ENCODE data around the gene DNAAF2. TPM values are rescaled to one million over a fixed set of nuclear protein-coding genes. Genes with fewer than 3 reads are reported as not detected.

DNAAF2 gene
- total and polyA plus RNA-seq, 2 of the 8 experiments (the other 6 are each of a cell fraction or from before 2014, with no cell fraction given) = 12.2 to 30.0 TPM

DNA sequence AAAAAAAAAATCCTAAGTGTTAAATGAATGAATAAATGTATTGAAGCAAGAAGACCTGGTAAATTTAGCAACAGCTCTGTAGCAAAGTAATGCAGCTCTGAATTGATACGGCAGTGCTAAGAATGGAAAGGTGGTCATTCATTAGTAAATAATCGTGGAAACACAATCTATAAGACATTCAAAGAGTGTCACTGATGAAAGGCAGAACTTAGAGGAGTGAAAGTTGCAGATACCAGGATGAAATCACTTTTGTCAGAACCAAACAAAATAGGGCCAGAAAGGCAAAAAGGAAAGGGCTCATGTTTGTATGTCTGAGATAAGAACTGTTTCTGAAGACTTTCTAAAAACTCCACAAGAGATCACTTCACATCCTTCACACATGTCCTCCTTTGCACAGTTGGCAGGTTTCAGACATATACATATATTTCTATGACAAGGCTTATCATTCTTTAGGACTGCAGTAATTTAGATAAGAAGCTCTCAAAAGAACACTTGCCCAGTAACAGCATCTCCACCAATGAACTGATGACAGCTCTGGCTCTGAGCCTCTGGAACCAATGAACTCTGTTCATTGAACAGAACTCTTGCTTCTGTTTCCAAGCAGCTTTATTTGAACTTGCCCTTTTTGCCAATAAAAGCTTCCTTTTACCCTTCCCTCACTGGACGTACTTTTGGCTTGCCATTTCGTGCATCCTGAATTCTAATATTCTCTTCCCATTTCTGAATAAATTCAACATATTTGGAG, 40.5 kb downstream of the DNAAF2 start (continued):
- TF ChIP-seq SIRT6 (IDR thresholded peaks at IDR 0.05; ENCODE audit: low read length) (no peak), CHD2 (IDR thresholded peaks at IDR 0.05; ENCODE audit: low read length) (no peak), KDM1A (IDR thresholded peaks at IDR 0.05; ENCODE audit: borderline replicate concordance, low read length) (no peak), ATF3 (IDR thresholded peaks at IDR 0.05; ENCODE audit: insufficient read depth, low read depth, low read length) (no peak)

All from H1 (cell line).